Occipital lobe (tissue), 2 donors: ENCODE results near the gene MKI67. TPM values are rescaled to one million over a fixed set of nuclear protein-coding genes. Genes with fewer than 3 reads are reported as not detected.
"Not testable (repeated sequence)": the region's sequence is repeated elsewhere in the genome, so short reads cannot be mapped to it uniquely, and the experiment has no call there.

Experiments
- DNase-seq: peaks from one replicate; lab custom pipeline; 2025; lab: John Stamatoyannopoulos, UW
- total RNA-seq: library from RNA; depleted of rRNA; stranded (reverse); fragments of >200 nt; gene quantifications from one replicate; pipeline ENCODE4 v1.2.3, GENCODE V29; 2014

The MKI67 gene
- total RNA-seq, 1 donor from 2014 or later, result 1.7 TPM

- DNase-seq, result no peak
Measured at GRCh38 chr10:128110339-128110738, 15.9 kb downstream of the MKI67 start.

GRCh38 chr10:128109707-128110106 is 16.5 kb downstream of the MKI67 start:
- no peak for DNase-seq

DNA sequence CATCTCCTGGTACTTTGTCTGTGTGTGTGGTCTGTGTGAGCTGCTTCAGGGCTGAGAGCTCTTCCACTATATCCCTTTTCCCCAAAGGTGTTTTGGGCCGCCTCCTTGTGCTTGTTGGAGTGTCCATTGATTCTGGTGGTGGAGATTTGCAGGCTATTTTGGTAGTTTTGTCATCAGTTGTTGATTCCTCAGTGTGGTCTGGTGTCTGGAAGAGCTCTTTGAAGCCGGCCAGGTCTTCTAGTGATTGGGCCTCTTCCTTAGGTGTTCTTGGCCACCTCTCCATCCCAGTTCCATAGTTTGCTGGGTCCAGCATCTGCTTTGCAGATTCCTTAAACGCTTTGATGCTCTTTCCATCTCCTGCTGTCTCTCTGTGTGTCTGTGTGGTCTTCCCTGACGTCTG is 20.8 kb downstream of the MKI67 start:
- DNase-seq, result no peak

DNA sequence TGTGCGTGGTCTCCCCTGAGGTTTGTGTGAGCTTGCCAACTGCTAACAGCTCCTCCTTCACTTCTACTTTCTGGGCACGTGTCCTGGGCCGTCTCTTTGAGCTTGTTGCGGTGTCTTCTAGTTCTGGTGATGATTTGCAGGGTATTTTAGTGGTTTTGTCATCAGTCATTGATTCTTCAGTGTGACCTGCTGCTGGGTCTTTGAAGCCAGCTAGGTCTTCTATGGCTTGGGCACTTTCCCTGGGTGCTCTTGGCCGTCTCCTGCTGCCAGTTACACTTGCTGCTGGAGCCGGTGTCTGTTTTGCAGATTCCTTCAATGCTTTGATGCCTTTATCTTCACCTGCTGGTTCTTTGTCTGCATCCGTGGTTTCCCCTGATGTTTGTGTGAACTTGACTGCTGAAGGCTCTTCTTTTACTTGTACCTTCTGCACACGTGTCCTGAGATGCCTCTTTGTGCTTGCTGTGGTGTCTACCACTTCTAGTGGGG is 23.0 kb downstream of the MKI67 start:
- no peak for DNase-seq

DNA sequence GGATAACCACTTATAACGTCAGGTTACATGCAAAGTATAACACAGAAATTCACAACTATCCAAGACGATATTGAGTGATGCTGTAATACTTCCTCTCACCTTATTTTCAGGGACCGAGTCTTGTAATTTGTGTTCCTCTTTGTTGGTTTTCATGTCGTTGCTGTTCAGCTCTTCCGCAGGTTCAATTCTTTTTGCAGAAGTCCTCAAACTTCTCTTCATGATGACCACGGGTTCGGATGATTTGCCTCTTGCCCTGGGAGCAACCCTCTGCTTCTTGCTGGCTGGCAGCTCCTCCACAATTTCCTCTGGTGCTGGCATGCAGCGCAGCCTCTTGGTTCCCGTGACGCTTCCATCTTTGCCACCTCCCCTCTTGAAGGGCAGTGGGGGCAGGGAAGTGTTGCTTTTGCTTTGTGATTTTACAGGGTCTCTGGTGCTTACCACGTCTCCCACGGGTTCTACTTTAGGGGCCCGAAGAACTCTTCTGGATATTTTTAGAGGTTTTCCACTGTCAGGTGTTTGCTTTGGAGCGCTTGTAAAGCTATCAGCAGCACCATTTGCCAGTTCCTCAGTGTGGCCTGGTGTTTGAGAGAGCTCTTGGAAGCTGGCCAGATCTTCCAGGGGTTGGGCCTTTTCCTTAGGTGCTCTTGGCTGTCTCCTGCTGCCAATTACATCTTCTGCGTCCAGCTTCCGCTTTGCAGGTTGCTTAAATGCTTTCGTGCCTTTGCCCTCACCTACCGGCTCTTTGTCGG is 23.6 kb downstream of the MKI67 start:
- no peak for DNase-seq

DNA sequence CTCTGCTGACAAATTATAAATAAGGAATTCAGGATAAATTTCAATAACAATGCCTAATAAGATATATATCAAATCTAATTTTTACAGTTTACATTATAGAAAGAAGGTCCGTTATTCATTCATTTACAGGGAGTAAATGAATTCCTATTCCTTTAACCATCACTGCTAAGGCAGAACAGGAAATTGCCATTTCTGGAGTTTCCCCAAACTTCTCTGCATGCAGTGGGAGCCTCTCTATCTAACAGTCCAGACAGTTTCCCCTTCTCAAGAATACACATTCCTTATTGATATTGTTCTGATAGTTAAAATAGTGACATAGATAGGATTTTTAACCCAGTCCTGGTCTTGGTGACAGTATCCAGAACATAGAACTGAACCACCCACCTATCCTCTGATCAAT is 24.3 kb downstream of the MKI67 start:
- DNase-seq, result no peak

- DNase-seq, result no peak
Measured at GRCh38 chr10:128099901-128100300, 26.3 kb downstream of the MKI67 start.

DNA sequence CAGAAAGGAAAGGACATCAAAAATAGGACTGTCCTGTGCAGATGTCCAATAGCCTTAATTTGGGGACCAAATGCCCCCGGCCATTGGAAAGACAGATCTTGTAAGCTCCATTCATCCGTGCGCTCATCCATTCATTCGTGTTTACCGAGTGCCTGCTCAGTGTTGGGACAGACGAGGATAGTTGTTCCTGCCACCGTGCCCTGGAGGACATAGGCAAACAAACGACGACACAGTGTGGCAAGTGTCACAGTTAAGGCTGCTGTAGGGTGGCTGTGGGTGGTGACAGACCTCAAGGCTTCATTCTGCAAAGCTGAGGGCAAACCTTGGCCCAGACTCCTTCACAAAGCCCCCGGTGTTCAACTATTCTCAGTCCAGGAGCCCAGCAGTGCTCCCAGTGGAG is 27.6 kb downstream of the MKI67 start:
- no peak for DNase-seq

GRCh38 chr10:128097783-128098182 is 28.4 kb downstream of the MKI67 start:
- DNase-seq, result no peak

GRCh38 chr10:128096486-128097199 is 29.6 kb downstream of the MKI67 start:
- no peak for DNase-seq

DNA sequence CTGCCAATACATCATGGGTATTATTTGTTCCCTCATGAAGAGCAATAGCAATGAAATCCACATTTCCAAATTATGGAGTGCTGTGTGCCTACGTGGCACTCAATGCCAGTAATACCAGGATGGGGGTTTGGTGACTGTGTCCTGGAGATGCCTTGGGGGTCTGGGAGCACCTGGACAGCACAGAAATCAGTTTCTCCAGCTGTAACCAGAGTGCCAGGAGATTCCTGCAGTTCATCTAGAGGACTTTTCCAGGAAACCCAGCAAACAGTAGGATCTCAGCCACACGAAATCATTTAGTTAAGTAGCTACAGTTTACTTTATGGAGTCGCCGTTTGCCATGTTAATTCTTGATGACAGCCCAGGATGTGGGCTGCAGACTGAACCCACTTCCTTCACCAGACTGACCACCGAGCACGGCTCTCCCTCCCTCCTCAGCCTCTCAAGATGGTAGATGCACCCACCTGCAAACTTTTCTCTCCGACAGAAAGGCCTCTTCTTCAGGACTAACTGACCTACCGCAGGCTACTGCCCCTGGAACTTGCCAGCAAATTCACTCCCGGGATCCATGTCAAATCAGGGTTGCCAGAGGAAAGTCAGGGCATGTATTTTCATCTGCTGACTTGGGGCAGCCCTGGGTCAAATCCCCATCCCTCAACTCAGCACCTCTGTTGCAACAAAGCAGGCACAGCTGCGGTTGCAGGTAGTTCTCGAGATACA is 30.3 kb downstream of the MKI67 start:
- no peak for DNase-seq

- no peak for DNase-seq
Measured at GRCh38 chr10:128095027-128095752, 31.0 kb downstream of the MKI67 start.

DNA sequence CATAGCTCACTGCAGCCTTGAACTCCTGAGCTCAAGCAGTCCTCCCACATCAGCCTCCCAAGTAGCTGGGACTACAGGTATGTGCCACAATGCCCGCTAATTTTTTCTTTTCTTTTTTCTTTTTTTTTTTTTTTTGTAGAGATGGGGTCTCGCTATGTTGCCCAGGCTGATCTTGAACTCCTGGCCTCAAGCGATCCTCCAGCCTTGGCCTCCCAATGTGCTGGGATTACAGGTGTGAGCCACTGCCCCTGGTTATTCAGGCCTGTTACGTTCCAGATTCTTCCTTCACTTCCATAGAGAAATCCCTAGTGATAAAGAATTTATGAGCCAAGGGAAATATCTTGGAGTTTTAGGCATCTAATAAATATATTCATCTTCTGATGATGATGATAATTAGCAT is 31.6 kb downstream of the MKI67 start:
- not testable (repeated sequence) for DNase-seq

GRCh38 chr10:128092454-128092853 is 33.8 kb downstream of the MKI67 start:
- DNase-seq, result no peak

- no peak for DNase-seq
Measured at GRCh38 chr10:128091636-128092210, 34.5 kb downstream of the MKI67 start.

DNA sequence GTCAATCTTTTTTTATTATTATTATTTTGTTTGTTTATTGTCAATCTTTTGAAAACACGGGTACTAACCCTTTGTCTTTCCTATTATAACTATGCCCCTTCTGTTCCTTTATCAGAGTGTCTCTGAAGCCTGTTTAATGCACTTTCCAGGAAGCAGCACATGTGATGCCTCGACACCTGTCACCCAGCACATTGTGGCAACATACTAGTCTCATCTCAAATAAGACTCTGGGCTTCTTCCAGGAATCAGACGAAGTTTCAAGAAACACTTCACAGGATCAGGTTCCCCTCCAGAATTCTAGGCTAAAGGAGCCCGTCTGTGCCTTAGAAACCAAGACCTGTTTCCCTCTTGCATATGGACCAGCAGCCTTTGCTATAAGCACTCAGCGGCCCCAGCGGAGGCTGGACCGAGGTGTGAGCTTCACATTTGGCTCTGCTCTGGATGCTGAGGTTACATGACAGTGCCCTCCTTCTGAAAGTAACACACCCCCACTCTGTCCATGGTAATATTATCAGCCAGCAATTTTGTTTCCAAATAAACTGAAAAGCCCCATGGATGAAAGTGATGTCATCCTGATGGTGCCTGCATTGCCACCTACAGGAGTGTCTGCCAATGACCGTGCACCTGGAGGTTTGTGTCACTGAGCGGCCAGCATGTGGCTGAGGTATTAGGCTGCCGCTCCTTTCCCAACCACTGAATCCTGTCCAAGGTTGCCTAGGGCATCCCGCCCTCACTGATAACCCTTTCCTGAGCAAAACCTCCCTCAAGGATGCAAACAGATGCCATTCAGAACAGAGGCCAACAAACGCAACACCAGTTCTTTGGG is 38.1 kb downstream of the MKI67 start:
- DNase-seq, result no peak

DNA sequence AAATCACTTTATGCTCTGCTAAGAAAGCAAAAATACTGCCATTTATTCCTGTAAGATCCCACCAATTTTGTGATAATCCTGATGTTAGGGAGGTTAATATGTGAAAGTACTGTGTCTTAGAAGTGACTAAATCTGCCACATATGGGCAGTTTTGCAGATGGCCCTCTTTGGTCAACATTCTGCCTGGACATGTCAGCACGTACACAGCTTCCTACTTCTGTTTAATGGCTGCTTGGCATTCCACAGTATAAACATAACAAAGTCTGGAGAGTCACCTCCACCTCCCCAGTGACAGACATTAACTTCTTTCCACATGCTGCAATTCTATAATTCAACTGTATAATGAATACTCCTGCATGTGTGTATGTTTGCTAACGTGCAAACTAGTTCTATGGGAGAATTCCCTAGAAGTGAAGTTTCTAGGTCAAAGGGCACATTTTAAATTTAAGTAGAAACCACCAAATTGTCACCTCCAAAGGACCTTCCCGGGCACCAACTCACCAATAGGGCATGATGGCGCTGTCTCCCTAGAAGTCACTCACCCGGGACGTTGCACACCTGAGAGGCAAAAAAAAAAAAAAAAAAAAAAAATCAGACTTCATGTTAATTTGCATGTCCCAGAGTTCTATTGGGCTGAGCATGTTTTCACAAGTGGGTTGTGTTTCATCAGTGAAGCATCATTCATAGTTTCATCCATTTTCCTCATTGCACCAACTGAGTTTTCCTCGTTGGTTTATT is 38.9 kb downstream of the MKI67 start:
- no peak for DNase-seq

DNA sequence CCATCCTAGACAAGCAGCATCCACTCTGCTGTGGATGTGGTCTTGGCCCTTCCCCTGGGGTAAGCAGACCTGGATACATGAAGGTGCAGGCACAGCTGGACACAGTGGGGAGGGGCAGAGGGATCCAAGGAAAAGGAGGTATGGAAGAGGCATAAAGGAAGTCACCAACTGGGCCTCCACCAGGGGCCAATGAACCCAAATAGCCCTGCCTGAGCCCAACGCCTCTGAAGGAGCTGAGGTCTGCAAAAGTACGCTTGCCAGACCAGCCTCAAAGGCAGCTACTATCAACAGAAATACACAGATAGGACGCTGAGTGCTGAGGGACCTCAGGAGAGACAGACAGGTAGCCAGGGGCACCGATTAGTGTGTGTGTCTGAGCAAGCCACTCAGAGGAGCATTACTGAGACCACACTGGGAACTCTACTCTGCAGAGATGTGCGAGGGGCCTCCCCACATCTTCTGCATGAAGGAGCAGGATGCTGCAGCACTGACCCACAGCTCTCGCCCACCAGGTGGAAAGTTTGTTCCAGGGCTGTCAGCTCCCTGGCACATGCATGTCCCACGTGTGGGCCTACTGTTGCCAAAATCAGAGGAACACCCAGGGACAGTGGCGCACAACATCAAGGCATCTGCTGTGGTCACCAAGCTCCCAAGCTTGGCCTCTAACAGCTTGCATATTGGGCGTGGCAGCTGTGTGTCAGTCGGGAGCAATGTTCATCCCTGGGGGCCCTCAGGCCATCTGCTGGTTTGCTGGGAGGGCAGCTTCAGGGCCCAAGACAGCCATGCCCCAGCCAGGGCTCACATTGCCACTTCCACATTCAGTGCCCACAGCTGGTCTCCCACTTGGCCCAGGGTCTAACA is 40.0 kb downstream of the MKI67 start:
- no peak for DNase-seq

DNA sequence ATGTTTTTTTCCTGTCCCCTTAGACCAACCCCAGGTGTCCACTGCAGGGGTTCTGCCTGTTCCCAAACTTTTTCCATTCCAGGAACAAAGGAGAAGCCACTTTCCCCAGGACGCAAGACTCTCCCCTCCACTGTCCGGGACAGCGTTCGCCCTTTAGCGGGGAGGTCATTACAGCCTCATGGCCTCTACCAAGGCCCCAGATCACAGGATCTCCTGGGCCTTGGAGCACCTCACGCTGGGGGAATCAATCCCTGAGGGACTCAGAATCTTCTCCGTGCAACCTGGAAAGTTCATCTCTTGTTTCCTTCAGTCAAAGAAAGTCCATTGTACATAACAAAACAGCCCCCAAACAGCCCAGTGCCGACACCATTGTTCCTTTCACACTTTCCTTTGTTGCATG is 41.2 kb downstream of the MKI67 start:
- no peak for DNase-seq
